Activated T-helper 9 cell treated with anti-CD3 and anti-CD28 coated beads, Interleukin-2, amount 50 U/mL, for 16 hours (primary cell): ENCODE results near the gene DLK2.
"Not testable (repeated sequence)": the region's sequence is repeated elsewhere in the genome, so short reads cannot be mapped to it uniquely, and the experiment has no call there.

Source experiments
- DNase-seq: peaks from one replicate; pipeline ENCODE4 v3.0.0-alpha.2; 2020; ENCODE audit warnings: low read depth

The DLK2 gene

DNA sequence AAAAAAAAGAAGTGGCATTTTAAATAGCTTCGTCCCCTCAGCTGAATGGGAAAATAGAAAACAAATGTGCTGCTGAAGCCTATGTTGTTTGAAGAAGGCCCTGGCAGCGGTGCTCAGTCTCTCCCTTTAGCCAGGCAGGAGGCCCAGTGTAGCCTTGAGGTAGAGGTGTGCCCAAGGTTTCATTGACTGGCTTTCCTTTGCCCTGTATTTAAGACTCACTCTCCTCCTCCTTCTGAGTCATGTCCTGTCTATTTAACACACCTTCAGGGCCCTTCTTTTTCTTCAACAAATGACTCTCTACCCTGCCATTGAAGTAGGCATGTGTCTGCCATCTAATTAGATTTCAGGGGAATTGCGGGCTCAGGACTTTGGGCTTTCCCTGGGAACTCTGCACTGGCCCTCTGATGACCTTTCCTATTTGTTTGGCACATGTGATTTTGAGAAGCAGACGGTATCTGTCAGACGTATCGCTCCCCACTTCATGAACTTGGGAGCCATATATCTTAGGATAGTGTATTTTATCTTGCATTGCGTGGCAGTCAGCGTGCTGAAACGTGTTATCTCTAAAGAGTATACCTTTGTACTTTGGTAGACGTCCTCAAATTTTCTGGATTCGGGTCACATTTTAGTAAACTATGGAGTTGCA lies 26.4 kb upstream of the DLK2 start:
- no peak for DNase-seq

DNA sequence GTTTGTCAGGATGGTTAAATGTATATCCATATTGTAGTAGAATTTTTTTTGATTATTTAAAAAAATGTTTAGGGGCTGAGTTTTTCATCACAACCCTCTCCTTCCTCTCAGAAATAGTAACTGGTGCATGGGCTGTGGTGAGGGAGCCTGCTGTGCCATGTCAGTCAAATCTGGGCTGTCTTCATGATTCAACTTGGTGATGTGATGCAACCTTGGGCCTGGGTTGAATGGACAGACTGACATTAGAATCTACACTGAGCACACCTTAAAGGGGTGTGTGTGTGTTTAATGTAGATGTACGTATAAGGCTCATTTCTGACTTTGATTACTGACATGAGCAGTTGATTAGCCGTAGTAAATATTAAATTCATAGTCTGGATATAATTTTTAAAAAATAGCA lies 25.7 kb upstream of the DLK2 start:
- no peak for DNase-seq

DNA sequence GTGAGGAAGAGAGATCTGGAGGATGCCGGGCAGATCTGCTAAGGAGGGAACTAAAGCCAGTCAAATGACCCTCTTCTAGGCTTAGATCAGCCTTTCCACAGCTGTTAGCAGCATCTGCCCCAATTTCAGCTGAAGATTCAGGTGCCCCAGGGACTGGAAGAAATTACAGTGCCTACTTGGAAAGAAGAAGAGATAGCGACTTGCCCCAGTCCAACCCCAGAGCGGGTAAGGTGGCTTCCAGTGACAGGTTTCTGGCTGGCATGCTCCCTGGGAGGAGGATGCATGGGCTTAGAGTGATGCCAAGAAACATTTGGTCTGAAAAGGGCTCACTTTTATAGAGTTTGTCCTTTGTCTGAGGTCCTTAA lies 22.6 kb upstream of the DLK2 start:
- no peak for DNase-seq

DNA sequence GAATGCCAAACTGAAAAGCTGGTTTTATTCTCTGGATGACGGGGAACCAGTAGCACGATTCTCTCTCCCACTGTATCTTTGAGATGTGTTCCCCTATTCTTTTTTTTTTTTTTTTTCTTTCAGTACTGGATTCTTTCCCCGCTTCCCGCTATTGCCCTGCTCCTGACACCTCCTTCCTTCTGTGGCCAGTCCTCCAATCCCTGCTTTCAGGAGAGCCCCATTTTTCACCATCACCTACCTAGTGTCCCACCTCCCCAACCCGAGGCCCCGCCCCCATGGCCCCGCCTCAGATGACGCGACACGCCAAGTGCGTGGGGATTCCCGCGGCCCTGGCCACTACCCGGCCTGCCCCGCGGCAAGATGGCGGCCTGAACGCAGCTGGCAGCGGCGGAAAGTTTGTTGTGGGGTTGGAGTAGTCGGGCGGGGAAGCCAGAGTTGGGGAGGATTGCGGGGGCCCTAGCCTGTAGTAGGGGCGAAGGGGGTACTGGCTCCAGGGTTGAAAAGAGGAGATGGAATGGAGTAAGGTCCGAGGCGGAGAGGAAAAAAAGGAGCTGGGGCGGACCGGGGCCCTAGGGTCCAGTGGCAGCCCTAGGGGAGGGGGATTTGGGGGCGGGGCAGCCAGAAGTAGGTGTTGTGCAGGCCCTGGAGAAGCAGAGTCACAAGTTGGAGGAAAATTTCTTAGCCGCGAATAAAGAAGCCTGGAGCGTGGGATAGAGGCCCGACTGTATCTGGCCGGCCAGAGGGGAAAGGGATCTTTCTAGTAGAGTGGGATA lies 22.1 kb upstream of the DLK2 start, which contains the start of gene TJAP1:
Gene TJAP1, plus strand, starts transcription at position 336 of the 773 bp plus-strand sequence. CDS start 21,432 bp downstream, outside the sequence.
- peak; percentile 96 for DNase-seq

DNA sequence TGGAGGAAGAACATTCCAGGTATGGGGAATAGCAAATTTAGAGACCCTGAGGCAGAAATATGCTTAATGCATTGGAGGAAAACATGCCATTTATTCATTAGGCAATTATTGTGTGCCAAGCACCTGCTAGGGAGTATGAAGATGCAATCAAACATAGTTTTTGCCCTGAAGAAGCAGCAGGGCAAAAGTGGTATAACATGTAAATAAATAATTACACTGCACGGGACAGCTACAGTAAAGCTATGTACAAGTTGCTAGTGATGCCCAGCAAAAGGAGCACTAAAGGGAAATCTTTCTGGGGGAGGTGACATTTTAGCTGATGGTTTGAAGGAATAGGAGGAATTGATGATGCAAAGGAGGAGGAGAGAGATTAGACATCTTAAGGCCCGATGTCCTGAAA lies 21.4 kb upstream of the DLK2 start:
- no peak for DNase-seq

DNA sequence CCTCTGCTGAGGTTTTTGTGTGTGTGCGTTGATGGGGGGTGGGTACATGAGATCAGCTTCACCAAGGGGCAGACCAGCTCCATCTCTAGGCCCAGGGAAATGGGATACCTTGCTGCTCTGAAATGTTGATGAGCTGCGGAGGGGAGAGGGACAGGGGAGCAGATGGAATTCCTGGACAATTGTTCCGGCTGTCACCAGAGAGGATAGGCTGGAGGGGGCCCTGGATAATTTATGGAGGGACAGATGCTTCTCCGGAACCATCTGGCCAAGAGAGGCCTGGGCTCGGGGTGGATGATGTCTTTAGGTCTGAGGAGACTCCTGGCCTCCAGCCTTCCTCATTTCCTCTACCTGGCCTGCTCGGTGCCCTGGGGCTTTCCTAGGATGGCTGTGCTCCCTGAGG lies 20.2 kb upstream of the DLK2 start:
- DNase-seq = no peak

DNA sequence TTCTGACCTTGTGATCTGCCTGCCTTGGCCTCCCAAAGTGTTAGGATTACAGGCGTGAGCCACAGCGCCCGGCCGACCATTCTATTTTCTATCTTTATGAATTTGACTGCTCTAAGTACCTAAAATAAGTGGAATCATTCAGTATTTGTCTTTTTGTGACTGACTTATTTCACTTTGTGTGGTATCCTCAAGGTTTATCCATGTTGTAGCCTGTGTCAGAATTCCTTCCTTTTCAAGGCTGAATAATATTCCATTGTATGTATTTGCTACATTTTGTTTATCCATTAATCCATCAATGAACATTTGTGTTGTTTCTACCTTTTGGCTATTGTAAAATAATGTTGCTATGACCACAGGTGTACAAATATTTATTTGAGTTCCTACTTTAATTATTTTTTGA lies 17.2 kb upstream of the DLK2 start:
- DNase-seq = no peak

DNA sequence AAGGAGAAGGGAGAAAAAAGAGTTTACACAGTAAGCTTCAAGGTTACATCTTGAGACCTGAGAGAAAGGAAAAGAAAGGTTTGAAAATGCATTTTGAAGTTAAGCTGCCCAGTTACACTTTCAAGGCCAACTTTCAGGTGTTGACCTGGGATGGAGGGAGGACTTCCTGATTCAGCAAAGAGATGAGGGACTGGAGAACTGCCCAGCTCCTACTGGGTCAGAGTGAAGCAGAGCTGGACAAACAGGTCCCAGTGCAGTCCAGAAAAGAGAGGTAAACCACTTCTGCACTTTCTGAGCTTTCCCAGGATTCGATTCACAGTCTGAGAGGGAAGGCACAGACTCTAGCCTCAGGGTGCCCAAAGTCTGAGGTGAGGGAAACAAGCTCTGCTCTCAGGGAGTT lies 16.1 kb upstream of the DLK2 start:
- no peak for DNase-seq

DNA sequence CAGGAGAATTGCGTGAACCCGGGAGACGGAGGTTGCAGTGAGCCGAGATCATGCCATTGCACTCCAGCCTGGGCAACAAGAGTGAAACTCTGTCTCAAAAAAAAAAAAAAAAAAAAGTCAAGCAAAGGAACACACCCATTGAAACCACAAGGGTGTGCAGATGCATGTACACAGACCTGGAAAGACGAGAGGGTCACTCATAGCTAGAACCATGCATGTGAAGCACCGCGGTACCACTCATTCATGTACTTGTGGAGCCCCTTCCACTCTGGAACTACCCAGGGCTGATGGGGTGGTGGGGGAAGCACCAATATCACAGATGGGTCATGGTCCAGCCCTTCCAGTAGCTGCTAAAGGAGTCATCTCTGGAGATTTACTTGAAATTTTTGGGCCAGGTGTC lies 14.6 kb upstream of the DLK2 start:
- no peak for DNase-seq

DNA sequence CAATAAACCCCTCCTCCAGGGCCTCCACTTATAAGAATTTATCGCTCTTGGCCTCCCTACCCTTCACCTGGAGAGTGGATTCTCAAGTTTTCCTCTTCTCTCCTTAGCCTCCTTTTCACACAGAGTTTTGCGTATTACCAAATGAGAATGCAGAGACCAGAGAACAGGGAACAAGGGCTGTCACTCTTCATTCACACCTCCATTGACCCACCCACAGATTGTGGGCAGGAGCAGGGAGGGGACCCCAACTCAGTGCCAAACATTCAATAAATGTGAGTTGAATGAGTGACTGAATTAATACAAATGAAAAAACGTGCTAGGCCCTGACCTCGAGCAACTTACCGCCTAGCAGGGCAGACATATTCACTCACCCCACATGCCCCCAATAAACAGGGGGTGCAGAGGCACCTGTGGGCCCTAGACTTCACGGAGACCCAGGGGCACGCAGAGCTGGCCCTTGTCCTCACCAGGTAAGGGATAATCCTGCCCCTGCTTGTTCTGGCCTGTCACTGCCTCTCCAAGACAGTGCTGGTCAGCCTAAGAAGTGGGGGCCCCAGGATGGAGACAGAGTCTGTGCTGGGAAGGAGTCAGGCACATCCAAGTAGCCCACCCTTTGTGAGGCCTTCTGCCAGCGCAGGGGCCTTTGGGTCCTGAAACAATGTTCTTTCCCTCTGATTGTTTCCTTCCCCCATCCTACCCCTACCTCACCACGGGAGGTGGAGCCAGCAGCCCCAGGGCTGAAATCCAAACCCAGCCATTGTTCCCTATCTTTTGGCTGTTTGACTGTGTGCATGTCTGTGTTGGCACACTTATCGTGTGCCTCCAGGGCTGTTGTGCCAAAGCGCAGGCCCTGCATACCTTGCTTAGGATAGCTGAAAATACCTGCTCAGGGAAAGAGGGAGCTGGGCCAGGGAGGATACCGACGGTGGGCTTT lies 13.7 kb upstream of the DLK2 start:
- no peak for DNase-seq

DNA sequence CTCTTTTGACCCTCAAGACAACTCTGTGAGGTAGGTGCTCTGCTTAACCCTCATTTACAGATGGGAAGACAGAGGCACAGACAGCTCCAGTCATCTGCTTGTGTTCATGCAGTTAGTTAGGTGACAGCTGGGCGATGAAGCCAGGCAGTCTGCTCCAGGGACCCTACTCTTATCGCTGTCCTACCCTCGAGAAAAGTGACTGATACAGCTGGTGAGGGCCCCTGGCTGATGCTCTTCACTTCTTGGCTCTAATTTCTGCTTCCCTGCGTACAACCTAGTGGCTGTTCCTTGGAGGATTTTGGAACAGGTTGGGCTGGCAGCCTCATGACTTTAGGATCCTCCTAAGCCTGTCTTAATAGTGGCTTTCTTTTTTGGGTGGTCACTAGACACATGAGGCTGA lies 12.9 kb upstream of the DLK2 start:
- no peak for DNase-seq

DNA sequence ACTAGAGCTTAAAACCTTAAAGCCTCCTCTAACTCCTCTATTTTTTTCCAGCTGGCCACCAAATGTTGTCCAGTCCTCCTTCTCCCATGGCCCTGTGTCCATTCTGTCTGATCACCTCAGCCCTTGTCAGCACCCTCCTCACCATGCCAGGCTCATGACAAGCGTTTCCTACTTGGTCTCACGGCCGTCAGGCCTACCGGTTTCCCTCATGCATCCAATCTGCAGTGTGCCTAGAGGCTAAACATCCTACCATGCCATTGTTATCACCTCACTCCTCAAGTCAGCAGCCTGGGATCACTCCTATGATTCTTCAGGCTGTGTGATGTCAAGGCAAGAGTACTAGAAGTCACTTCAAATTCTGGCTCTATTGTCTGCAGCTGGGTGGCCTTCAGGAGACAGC lies 12.4 kb upstream of the DLK2 start:
- DNase-seq = no peak

DNA sequence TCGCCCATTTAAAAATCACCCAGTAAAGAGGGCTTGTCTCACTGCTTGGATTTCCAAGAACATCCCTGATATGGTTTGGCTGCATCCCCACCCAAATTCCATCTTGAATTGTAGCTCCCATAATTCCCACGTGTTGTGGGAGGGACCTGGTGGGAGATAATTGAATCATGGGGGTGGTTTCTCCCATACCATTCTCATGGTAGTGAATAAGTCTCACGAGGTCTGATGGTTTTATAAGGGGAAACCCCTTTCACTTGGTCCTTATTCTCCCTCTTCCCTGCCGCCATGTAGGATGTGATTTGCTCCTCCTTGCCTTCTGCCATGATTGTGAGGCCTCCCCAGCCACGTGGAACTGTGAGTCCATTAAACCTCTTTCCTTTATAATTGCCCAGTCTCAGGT lies 11.9 kb upstream of the DLK2 start:
- not testable (repeated sequence) for DNase-seq

DNA sequence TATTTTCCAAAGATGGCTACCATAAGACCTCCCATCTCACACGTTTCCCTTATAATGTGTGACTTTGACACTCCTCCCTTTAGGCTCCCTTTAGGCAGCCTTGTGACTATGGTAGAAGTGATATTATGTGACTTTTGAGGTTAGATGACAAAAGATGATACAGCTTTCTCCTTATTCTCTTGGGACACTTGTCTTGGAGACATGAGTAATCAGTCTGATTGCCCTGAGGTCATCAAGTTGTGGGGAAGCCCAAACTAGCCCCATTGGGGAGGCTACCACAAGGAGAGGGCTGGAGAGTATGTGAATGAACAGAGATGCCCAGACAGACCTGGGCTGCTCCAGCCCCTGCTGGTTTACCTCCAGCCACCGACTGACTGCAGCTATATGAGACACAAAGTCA lies 10.6 kb upstream of the DLK2 start:
- no peak for DNase-seq

DNA sequence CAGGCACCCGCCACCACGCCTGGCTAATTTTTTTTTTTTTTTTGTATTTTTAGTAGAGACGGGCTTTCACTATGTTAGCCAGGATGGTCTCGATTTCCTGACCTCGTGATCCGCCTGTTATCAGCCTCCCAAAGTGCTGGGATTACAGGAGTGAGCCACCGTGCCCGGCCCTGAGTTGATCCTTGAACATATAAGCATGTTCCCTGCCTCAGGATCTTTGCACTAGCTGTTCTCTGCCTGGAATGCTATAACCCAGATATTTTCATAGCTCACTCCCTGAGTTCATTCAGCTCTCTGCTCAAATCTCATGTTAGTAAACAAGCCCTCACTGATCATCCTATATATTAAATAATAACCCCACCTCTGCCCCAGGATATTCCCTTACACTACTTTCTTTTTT lies 9.0 kb upstream of the DLK2 start:
- no peak for DNase-seq

DNA sequence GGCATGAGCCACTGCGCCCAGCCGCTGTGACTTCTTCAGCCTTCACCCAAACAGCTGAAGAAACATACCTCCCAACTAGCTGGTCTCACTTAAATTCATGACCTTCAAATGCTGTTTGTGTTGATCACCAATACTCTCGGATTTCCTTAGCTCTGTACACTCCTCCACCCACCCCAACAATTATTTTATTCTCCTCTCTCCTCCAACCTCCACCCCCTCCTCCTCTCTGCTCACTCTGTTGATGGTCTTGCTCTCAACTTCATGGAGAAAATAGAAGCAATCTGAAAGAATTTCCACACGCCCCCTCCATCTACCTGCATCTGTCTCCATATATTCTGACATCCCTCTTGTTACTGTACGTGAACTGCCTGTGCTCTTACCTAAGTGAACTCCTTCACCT lies 6.6 kb upstream of the DLK2 start:
- no peak for DNase-seq

DNA sequence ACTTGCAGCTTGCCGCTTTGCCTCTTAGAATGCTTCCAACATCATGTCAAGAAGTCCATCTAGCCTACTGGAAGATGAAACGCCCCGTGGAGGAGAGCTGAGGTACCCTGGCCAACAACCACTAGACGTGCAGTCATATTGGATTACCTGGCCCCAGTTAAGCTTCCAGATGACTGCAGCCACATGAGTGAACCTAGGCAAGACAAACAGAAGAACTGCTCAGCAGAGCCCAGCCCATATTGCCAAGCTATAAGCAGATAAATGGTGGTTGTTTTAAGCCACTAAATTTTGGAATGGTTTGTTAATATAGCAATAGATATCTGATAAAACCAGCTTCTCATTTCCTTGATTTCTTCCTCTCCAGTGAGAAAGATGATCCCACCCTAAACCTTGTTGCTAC lies 4.7 kb upstream of the DLK2 start:
- no peak for DNase-seq

DNA sequence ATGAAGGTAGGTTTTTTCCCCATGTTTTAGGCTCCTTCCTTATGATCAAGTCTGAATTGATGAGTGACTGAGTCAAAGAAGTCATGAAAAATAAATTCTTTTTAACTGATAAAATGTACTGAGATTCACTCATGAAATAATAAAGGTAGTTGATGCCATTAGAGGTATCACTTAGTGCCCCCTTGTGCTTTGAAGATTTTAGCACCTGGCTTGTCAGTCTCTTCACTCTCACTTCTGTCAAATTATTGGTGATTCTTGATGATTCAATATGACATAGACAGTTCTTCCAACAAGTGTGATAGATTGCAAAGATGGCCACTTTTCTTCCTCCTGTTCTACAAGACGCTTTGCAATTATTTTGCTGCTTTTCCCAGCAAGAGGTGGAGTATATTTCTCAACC lies 4.2 kb upstream of the DLK2 start:
- no peak for DNase-seq

DNA sequence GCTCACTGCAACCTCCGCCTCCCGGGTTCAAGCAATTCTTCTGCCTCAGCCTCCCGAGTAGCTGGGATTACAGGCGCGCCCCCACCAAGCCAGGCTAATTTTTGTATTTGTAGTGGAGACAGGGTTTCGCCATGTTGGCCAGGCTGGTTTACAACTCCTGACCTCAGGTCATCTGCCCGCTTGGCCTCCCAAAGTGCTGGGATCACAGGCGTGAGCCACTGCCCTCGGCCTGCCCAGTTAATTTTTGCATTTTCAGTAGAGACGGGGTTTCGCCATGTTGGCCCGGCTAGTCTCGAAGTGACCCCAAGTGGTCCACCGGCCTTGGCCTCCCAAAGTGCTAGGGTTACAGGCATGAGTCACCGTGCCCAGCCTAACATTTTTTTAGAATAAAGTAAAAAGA lies 2.8 kb upstream of the DLK2 start:
- DNase-seq = not testable (repeated sequence)

DNA sequence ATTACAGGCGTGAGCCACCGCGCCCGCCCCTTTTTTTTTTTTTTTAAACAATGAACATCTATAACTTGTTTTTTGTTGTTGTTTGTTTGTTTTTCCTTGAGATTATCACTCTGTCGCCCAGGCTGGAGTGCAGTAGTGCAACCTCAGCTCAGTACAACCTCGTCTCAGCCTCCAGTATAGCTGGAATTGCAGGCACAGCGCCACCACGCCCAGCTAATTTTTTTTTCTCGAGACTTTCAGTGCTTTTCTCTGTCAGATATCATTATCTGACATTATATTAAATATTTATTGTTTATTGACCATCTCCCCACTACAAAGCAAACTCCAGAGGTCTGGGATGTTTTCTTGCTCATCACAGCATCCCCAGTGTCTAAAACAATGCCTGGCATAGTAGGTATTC lies 2.3 kb upstream of the DLK2 start:
- no peak for DNase-seq

DNA sequence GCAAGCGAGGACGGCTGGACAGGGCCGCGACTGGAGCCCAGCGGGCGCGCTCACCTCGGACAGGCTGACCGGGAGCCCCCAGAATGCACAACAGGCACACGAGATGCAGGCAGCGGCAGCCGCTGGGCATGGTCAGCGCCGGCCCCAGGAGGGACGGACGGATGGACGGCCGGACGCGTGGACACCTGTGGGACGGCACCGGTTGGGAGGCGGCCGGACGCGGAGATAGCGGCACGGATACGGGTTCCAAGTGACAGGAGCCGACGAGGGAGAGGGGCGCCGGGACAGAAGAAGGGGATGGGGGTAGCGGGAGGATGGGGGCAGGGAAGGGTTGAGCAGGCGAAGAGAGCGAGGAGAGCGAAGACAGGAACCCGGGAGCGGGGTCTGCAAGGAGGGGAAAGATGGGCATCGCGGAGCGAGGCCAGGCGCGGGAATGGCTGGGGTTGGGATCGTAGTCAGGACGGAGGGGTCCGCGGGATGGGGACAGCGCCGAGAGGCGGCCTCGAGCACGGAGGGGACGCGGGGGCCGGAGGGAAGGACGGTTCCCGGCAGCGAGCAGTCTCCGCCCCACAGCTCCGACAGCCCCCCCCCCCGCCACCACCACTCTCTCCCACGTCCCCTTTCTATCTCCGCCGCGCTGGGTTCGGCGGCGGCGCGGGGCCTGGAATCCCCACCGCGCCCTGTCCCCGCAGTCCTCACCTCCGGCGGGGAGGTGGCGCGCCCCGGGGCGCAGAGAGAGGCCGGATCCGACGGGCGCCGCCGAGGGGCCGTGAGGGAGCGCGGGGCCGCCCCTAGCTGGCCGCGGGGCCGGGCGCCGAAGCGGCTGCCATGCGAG lies 435 bp downstream of the DLK2 start:
- no peak for DNase-seq

DNA sequence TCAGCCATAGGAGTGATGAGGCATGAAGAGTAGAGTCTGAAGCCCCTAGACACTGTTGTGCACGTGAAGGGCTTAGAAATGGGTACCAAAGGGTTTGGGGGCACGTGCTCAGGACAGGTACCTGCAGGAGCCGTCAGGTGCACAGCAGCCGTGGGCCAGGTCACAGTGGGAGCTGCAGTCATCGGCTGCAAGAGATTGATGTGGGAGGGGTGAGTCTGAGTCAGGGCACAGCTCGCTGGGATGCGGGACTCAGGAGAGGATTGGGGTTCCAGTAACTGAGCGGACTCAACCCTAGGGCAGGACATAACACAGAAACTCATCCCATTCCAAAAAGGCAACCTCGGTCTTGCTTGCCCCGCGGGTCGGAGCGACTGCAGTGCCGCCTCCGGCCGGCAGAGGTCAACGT lies 1.1 kb downstream of the DLK2 start:
- peak; percentile 54 for DNase-seq
